ENCODE data around the gene NLRP8.
"Not testable (repeated sequence)": the region's sequence is repeated elsewhere in the genome, so short reads cannot be mapped to it uniquely, and the experiment has no call there.

The NLRP8 gene

DNA sequence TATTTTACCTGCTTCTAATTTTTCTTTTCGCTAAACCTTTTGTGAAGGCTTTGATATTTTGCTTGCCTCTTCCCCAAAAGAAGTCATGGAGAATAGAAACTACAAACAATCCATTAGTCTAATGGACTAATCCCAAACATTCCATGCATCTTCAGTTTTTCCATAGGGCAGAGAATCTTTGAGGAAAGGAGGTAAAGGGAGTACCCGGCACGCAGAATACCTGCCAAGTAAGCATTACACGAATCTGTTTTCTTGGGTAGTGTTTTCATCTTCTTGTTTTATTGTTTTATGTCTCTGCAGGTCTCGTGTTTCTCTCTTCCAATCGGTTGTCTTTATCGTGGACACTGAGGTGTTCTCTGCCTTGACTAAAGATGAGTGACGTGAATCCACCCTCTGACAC is at the start of gene NLRP8:
TSS of gene NLRP8 (plus strand) at position 301 of the 400 bp plus-strand sequence.
- no peak for DNase-seq (ENCODE audit: low read depth in 2 of 2)

DNA sequence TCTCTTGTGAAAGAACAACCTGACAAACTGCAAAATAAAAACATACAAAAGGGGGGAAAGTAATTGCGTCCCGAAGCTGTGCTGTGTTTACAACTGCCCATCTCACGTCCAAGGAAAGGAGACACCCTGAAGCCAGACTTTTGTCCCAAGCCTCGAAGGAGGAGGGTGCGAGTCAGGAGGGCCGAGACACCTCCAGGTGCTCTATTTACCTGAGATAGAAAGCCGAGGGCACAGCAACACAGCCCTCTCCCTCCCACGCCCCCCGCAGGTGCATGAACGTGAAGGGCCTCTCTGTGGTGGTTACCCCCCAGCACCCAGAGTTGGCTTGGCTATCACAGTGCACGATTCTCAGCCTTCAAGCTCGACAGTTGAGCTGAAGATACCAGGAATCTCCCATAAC is 48.7 kb upstream of the NLRP8 start:
- DNase-seq (ENCODE audit: low read depth in 2 of 2), result no peak

DNA sequence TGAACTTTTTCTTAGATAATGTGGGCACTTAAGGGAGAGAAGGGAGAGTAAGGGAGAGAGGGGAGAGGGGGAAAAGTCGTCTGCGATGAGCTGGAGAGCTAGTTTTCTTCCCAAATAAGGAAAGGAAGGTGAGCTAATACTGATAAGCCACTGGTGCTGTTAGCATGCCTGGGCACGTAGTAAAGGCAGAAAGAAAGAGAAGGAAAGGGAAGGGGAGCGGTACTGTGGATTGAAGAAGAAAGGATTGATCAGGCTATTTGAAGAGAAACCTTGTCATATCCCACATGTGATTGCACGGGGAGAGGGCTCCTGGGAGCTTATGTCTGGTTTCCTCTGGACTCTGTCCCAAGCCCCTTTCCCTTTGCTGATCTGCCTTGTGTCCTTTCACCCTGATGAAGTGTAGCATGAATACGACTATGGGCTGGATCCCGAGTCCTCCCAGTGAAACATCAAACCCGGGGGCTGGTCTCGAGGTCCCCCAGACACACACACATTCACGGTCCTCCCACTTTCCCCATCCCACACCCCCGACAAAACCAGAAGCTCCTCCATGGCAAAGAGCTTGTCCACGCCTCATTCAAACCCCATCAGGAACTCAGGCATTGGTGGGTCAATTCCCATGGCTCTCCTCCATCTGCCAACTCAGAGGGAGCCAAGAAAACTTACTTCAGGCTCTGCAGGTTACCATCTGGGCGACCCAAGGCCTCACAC is 46.1 kb upstream of the NLRP8 start:
- DNase-seq (ENCODE audit: low read depth in 2 of 2), result no peak

DNA sequence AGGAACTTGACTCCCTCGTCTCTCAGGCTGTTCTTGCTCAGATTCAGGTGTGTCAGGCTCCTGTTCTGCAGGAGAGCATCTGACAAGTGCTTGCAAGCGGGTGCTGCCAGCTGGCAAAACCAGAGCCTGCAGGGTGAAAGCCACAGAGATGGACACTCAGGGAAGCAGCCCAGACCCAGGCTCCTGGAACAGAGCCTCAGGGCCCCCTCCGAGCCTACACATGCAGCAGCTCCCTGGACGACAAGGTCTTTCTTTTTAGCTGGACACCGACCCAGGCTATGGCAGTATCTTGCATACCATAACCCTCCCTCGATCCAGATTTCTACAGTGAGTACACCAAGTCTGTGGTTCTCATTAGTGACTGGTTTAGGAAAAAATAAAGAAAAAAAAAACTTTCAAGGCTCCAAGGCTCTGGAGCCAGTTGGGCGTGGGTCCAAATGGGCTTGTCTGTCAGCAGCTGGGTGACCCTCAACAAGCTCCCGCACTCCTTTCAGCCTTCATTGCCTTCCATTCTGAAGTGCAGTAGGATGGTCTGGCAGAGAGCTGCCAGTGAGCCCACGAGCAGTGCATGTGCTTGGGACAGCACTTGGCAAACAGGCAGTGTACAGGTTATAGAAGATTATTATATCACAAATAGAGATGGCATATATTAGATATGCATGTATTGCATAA is 45.4 kb upstream of the NLRP8 start:
- DNase-seq (ENCODE audit: low read depth in 2 of 2), result no peak

DNA sequence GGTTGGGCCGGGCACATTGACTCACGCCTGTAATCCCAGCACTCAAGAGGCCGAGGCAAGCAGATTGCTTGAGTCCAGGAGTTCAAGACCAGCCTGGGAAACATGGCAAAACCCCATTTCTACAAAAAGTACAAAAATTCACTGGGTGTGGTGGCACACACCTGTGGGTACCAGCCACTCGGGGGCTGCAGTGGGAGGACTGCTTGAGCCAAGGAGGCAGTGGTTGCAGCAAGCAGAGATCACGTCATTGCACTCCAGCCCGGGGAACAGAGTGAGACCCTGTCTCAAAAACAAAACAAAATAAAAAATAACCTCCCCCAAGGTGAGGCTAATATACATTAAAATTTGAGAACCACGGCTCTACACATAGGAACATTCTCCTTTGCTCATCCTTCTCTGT is 40.3 kb upstream of the NLRP8 start:
- no peak for DNase-seq (ENCODE audit: low read depth in 2 of 2)

DNA sequence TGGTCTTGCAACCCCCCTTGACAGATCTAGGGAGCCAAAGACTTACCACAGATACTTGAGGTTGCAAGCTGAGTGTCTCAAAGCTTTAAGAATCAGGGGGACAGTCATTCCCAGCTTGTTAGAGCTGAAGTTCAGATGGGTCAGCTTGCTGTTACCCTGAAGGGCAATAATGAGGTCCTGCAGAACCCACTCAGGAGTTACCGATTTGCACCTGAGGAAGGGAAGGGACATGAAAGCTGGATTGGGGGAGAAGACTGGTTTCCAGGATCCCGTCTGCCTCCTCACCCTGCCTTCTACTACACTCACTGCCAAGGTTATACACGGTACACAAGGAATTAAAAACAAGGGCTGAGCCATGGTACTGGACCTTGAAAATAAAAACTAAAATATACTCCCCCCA is 39.9 kb upstream of the NLRP8 start:
- no peak for DNase-seq (ENCODE audit: low read depth in 2 of 2)

DNA sequence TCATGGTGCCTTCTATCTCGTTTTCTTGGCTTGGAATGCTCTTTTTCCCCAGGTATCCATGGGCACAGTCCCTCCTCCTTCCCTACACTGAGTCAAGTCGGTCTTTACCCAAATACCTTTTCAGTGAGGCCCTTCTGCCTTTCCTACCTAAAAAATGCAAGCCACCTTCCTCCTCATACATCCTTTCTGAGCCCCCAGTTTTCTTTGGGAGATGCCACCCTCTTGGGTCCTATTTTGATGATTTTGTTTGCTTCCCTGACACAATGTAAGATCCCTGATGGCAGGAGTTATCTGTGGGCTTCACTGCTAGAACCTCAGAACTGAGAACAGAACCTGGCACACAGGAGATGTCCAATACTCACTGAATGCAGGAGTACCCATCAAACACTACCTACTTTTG is 37.8 kb upstream of the NLRP8 start:
- DNase-seq (ENCODE audit: low read depth in 2 of 2), result no peak

DNA sequence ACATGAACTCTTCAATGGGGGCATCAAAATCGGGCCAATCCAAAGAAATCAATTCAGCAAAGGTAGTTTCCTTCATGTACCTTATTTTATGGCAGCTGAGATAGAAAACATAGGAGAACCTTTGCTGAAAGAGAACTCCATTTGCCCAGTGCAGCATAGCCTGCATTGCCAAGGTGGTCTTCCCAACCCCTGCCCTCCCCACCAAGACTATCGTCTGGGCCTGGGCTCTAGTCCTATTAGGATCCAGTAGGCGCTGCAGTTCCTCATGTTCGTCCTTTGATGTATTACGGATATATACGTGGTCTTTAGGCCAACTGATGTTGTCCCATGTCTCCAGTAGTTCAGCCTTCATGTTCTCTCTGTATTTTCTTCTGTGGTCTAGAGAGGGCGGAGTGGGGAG is 34.7 kb upstream of the NLRP8 start:
- DNase-seq (ENCODE audit: low read depth in 2 of 2), result no peak

DNA sequence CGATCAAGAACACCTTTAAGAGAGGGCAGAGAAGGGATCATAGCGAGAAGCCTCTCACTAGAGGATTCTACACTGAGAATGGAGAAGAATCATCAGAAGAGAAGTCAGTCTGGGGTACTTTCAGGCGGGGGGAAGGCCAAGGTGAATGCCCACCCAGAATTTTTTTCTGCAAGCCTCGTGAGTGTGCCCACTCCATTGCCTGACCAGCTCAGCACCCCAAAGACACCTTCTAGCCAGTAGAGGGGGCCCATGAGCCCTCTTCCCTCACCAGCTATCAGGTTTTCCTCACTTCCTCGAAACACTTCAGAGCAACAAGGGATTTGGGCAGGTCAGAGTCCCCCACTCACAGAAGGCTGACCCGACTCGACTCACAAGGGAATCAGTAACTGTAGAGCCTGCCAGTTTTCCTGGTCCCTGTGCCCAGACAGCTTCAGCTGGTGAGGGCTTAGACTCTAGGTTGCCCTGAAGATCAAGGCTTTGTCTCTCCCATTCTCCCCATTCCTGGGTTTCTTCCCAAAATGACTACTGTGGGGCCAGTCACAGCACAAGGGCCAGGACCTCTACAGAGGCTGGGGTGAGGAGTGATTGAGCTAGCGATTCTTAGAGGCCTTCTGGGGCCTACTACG is 33.9 kb upstream of the NLRP8 start:
- DNase-seq (ENCODE audit: low read depth in 2 of 2), result no peak

DNA sequence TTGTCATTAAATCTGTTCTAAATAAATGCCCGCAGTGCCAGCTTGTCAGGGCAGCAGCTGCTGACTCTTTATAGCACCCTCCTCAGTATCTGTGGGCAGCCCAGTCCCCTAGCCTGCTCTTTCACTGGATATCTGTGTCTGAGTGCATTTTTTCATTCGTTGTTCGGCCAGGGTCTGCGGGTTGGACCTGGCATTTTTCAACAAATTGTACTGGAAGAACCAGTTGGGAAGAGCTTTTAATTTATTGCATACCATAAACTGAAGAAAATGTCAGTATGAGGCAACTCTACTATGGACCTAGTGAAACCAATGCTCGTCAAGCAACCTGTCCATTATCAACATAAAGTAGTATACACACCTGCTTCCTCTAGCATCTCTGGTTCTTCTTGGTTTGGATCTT is 24.1 kb upstream of the NLRP8 start:
- DNase-seq (ENCODE audit: low read depth in 2 of 2), result no peak

DNA sequence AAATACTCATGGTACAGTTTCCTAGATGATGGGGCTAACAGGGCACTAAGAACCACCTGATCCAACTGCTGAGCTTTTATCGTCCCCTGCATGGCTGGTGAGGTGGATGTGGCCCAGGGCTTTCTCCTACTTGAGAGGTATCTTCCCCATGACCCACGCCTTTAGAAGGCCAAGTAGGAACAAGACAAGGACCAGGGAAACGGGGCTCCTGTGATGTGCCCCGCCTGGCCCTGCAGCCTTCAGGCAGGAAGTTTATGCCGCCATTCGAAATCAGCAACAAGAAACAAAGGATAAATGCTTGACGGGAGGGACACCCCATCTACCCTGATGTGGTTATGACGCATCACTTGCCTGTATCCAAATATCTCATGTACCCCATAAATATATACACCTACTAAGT is 19.6 kb upstream of the NLRP8 start:
- DNase-seq (ENCODE audit: low read depth in 2 of 2), result no peak

DNA sequence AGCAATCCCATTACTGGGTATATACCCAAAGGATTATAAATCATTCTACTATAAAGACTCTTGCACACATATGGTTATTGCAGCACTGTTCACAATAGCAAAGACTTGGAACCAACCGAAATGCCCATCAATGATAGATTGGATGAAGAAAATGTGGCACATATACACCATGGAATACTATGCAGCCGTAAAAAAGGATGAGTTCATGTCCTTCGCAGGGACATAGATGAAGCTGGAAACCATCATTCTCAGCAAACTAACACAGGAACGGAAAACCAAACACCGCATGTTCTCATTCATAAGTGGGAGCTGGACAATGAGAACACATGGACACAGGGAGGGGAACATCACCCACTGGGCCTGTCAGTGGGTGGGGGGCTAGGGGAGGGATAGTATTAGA is 18.4 kb upstream of the NLRP8 start:
- not testable (repeated sequence) for DNase-seq (ENCODE audit: low read depth in 2 of 2)

DNA sequence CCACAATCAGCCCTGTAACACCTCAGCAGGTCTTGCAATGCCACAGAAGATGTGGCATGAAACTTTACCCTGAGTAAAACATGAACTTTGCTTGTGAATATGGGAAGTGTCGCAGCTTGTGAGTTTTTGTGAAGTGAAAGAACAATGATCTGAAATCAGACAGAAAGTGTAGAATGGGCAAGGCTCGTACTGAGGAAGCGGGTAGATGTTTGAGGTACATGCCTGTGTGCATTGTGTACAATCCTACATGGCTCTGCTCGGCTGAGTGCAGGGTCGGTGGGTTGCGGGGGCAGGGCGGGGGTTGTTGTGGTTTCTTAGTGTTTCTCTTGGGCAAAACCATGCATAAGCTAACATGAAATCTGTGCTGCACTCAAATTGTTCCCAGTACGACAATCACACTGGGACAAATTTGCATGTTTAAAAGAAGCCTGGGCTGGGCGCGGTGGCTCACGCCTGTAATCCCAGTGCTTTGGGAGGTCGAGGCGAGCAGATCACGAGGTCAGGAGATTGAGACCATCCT is 16.6 kb upstream of the NLRP8 start:
- no peak for DNase-seq (ENCODE audit: low read depth in 2 of 2)

DNA sequence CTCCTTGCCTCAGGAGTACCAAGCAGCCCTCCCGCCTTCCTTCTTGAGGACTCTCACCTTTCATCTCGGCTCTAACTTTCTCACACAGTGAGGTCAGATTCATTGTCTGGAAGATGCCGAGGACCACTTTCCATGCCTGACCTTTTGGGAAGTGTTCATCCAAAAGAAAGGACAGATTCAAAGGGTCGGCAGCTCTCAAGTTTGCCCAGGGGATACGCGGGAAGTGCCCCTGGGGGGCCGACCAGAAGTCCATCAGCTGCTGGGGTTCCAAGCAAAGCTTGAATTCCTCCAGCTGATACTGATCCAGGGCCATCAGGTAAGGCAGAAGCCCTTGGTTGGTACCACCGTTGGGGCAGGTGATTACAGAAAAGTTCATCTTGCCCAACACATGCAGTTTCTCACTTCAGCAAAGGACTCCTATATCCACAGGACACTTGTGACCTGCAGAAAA is 15.7 kb upstream of the NLRP8 start, which contains the start of gene NLRP13:
TSS of gene NLRP13 (minus strand) at position 401 of the 451 bp plus-strand sequence. CDS start at position 376, 25 bp downstream.
- no peak for DNase-seq (ENCODE audit: low read depth in 2 of 2)

DNA sequence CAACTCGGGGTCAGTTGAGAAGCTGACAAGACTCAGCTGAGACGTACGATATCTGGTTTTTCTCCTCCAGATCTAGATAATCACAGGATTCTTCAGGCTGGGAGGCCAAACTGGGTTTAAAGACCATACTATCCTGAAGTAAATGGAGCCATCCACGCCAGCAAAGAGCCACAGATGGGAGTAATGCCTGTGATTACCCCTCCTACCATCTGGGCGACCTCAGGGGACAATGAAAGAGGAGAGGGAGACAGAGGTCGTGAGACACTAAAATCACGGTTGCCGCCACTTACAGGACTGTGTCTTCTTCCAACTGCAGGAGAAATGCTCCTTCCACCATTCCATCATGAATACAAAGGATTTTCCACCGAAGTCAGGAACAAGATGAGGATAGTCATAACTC is 12.4 kb upstream of the NLRP8 start:
- DNase-seq (ENCODE audit: low read depth in 2 of 2), result no peak

DNA sequence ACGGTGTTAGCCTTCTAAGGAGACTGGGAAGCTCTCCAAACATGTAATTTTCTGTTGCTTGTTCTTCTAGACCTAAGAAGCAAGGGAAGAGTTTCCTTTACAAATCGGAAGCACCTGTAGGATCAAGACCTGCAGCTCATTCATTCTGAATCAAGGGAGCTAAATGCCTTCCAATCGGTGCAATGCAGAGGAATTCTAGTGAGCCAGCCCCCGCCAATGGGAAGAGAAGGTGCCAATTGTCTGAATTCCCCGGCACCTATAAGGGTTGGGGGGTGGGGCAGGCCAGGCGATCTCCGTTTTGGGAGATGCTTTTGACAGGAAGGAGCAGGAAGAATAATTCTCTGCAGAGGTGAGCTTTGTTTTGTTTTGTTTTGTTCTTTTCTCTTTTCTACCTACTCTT is 8.4 kb upstream of the NLRP8 start:
- no peak for DNase-seq (ENCODE audit: low read depth in 2 of 2)

DNA sequence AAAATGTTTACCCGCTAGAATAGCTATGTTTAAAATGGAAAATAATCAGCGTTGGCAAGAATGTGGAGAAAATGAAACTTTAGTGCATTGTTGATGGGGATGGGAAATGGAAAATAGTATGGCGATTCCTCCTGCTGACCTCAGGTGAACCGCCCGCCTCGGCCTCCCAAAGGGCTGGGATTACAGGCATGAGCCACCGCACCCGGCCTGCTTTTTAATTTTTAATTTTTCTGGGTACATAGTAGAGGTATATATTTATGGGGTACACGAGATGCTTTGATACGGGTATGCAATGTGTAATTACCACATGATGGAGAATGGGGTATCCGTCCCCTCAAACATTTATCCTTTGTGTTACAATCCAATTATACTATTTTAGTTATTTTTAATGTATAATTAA is 7.3 kb upstream of the NLRP8 start:
- DNase-seq (ENCODE audit: low read depth in 2 of 2), result no peak

DNA sequence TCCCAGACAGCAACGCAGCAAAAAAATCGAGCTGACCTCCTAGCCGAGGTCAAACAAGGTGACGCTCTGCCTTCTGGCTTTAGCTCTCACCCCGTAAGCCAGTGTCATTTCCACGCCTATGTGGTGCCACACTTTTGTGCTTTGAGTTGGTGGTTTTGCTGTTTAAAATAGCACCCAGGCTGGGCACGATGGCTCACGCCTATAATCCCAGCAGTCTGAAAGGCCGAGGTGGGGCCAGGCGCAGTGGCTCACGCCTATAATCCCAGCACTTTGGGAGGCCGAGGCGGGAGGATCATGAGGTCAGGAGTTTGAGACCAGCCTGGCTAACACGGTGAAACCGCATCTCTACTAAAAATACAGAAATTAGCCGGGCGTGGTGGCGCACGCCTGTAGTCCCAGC is 2.9 kb downstream of the NLRP8 start:
- not testable (repeated sequence) for DNase-seq (ENCODE audit: low read depth in 2 of 2)

DNA sequence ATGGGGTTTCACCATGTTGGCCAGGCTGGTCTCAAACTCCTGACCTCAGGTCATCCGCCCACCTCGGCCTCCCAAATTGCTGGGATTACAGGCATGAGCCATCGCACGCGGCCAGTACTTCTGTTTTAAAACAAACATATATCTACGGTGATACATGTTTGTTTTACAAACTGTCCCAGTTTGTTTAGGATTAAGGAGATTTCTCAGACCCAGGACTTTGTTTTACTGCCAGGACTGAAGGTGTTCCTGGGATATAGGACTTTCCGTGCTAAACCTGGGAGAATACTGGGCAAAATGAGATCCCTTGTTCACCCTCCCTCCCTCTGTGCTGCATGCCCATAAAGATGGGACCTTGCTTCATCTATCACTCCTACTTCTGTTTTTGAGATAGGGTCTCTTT is 8.8 kb downstream of the NLRP8 start:
- DNase-seq (ENCODE audit: low read depth in 2 of 2), result no peak

DNA sequence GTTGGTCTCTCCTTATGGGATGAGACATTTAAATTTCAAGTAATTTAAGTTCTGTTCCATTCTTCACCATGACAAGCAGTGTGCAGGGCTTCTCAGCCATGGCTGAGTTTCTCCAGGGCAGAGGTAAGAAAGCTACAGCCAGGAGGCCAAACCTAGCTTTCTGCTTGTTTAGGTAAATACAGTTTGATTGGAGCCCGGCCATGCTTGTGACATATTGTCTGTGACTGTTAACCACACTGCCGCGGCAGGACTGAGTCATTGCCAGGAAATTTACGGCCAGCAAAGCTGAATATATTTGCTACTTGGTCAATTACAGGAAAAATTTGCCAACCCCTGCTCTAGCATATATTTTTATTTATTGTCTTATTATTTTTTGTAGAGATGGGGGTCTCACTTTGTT is 10.7 kb downstream of the NLRP8 start:
- no peak for DNase-seq (ENCODE audit: low read depth in 2 of 2)

DNA sequence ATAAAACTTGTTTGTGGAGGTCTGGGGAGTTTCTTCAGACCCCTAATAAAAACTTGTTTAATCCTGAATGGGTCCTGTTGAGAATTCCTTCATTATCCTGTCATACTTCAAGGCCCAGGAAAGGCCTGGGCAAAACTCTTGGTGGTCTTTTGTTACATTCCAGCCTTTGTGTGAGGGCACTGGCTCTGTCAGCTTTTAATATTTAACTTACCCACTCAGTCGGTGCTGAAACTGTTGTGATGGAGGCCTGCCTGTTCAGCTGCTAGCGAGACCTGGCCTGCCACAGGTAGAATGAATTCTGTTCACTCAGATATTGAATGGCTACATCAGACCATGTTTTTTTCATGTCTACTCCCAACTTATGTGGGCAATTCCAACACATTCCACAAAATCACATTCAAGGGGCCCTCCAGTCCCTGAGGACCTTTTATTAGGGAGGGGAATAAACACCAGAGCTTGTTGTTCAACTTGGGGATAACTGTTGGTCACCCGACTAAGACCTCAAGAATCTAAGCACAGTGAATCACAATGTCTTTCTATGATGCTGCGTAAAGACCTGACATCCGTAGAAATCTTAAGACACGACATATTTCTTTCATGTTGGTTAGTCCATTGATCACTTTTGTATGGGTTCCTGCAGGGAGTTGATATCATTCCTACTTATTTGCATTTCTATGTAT is 12.5 kb downstream of the NLRP8 start:
- DNase-seq (ENCODE audit: low read depth in 2 of 2), result no peak

DNA sequence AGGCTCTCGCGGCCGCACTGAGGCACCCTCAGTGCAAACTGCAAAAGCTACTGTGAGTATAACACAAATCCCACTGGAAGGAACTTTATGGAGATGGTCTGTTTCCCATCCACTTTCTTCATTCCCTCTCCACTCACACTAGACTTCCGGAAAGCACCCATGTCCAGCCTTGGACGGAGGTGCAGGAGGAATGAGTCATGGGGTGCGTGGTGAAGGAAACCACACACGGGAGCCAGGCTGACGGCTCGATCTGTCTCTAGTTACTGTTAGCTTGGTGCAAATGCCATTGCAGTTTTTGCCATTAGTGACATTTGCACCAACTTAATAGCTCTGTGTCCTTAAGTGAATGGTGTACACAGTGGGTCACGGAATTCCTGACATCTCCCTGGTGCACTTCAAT is 14.6 kb downstream of the NLRP8 start:
- no peak for DNase-seq (ENCODE audit: low read depth in 2 of 2)
